GM19238 (cell line): ENCODE data around the gene MPIG6B.

Source experiments
- DNase-seq: peaks from one replicate; pipeline ENCODE4 v3.0.0; 2011; ENCODE audit warnings: low spot score; ENCODE audit not compliant: insufficient read length

The MPIG6B gene

DNA sequence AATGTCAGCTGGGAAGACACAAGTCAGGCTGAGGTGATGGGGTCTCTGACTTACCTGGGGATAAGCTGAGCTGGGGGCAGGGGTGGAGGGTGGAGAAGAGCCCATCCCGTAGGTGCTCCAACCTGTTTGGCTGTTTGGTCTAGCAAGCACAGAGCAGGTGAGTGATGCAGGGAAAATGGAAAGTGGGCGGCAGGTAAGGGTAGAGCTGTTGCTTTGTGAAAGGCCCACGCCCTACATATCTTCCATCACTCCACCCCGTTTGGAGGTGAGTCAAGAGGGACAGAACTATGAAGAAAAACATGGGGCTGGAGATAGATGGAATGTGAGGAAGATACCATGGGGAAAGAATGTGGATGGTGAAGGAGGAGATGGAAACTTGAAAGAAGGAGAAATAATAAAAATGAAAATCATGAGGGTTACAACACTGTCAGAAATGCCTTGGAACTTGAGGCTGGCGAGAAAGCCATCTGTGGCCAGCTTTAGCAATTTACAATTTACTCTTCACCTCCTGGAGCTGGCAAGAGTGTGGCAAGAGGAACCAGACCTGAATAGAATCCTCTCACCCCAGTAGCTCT, 2.9 kb upstream of the MPIG6B start:
- no peak for DNase-seq

DNA sequence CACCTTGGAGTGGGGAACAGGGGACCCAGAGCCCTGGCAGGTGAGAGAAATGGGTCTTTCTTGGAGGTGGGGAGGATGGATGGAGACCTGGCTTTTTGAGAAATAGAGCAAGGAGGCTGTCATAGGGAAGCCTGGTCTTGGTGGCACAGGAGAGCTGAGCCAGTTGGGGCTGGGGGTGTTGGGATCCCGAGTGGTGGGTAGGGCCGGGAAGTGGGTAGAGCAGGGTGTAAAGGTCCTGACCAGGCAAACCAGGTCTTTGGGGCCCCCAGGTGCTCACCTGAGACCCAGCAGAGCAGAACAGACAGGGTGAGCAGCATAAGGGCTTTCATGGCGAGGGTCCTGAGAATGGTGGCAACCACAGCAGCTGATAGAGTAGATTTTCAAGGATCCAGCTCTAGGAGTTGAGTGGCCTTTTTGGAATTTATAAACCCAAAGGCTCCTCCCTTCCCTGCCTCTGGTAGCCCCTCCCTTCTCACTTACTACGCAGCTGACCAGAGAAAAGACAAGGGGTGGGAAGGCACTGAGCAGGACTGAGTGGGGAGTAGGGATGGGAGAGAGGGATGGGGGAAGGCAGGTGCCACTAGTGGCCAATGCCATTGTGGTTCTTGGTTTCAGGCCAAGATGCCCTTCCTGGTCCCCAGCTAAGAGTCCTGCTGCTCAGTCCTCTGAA, 1.7 kb upstream of the MPIG6B start, which contains the start of gene LY6G6C:
LY6G6C (minus strand) TSS at position 396 of the 670 bp plus-strand sequence; CDS start at position 329, 67 bp downstream.
- no peak for DNase-seq

DNA sequence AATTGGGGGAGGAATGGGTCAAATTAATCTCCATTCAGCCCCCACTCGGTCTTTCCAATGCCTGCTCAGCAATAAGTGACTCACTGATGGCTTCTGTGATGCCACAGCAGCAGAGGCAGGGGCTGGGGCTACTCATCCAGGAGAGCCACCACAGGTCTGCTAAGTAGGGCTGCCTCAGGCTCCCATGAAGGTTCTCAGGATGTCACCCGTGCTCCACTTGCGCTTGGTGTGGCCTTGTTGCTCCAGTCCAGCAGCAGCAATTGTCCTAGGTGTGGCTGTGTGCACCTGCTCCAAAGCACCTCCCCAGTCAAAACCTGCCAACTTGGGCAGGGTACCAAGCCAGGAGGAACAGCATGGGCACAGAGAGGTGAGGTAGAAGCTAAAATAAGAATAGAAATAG, 1.0 kb upstream of the MPIG6B start:
- DNase-seq = no peak

DNA sequence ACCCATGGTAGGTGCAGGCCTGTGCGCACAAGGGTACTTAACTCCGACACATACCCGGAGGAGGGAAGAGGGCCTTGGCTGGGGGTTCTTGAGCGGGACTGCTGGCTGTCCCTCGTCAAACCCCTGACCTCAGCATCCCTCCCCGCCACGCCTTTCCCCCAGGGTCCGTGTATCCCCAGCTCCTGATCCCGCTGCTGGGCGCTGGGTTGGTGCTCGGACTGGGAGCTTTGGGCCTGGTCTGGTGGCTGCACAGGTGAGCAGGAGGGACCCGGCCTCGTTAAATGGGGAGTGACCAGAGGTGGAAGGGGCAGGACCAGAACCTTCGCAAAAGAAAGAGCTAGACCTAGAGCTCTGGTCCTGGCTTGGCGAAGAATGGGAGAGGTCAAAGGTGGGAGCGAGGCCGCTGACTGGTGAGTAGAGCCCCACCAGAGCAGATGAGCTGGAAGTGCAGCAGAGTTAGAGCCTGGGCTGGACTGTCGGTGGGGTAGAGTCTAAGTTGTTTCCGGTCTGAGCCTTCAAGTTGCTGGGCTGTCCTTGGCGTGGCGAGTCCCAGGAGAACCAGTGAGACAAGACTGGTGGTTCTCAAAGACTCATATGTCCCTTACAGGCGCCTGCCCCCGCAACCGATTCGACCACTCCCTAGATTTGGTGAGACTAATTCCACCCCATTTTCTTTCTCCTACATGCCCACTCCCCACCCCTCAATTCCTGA, 963 bp downstream of the MPIG6B start:
- DNase-seq = no peak

DNA sequence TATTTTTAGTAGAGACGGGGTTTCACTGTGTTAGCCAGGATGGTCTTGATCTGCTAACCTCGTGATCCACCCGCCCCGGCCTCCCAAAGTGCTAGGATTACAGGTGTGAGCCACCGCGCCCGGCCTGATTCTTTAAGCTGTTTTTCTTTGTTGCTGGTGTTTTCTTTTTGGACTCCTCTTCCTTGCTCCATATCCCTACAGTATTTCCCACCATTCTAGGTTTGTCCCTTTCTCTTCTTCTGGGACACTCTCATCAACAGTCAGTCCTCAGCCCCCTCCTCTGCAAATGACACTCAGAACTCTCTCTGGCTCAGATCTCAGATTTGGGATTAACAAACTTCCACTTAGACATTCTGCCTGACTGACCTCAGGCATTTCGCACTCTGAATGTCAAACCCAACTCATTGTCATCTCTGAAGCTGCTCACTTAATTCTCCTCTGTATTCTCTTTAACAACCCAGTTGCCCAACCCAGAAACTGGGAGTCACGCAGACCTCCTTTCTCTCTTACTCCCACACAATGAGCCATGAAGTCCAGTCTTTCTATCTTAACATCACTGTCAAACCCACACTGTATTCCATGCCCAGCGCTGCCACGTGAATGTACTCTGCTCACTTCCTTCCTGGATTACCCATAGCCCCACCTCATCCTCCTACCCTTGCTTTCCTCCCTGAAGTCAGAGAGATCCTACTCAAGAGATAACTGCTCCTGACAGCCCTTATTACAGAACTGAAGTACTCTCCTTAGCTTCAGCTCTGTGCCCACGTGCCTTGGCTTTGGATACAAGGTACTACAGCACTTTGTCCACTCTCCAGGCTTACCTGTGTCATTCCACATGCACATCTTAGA, 2.6 kb downstream of the MPIG6B start:
- DNase-seq = no peak

DNA sequence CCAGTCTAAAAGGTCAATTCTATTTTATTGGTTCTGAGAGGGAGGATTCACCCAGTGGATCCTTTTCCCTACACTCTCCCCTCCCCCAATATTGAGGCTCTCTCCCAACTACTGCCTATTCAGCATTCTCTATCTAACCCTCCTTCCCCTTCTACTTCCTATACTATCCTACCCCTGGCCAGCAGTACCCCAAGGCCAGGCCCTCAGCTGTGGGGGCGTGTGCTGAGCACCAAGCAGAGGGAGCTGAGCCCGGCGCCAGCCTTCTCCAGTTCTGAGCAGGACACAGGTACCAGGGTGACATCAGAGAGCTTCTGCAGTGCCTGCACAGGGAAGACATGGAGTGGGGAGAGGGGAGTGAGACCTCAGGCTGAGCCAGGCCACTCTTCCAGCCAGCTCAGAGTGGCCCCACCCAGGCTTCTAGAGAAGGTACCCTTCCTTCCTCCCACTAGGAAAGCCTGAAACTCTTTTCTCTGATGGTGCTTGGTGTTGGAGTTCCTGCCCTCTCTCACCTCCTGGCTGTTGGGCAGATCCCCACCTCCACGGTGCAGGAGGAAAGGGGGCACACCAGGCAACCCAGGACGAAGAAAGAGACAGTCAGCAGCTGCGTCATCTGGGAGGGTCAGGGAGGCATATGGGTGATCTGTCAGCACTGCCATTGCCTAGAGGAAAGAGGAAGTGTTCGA, 4.0 kb downstream of the MPIG6B start:
- peak; percentile 81 for DNase-seq

DNA sequence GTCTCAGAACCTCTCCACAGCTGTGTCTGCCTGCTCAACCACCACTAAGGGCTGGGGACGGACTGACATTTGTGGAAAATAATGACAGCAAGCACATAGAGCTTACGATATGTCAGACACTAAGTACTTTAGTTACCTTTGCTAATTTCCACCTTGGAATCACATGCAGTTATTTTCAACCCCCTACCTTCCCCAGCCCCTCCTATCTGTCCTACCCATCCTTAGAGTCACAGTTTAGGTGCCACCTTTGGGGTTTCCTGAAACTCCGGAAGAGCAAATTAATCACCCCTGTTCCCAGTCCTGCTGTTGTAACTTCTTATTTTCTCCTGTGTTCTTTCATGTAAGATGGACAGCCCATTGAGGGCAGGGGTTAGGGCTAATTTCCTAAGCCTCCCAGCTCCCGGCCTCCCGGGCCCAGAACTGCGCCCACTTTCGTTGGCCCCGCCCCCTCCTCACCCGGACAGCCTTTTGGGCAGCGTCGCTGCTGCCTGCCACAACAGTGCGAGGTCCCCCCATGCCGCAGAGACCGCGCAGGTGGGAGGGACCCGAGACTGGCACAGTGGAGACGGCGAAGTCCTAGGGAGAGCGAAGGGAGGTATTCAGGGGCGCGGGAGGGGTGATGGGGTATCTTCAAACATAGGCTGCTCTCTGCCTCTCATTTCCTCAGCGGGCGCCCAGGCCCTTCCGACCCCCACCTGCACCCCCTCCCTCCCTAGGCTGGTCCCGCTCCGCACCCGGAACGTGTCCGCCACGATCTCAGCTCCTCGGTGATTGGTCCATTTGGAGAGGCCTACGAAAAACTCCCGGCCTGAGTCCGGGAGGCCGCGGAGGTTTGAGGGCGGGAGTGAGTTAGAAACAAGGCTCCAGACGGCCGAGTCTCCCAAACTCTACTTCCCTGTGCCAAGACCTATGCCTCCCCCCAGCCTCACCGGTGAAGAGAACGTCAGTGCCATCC, 4.8 kb downstream of the MPIG6B start:
- DNase-seq = no peak

DNA sequence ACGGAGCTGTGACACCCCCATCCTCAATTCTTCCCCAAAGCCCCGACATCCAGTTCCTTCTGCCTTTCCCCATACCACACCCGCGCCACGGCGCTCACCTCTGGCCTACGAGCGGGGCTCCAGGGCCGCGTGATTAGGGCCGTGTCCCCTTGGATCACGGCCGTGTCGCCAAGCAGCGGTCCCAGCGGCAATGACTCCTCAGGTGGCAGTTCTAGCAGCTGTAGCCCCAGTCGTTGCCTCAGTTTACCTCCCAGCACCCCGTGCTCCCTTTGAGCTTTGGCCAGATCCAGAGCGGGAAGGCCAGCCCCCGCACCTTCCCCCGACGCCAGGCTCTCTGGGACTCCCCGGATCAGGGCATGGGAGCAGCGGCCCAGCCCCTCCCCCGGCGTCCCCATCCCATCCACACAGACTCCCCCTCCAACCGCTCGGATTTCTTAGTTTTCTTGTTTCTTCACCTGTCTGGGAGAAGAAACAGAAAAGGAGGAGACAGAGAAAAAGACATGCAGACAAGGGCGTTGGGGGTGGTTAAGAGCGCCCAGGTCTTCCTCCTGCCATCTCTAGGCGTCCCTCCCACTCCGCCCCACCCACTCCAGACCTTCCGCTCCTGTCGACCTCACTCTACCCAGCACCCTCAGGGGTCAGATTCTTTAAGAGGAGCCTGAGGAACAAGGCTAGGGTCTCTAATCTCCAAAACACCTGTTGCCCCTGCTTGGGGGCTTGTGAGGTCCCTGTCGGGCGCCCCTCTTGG, 5.8 kb downstream of the MPIG6B start, which contains the start of gene DDAH2:
DDAH2 (minus strand) TSS at position 533 of the 748 bp plus-strand sequence; CDS start at position 395, 138 bp downstream.
- DNase-seq = no peak

DNA sequence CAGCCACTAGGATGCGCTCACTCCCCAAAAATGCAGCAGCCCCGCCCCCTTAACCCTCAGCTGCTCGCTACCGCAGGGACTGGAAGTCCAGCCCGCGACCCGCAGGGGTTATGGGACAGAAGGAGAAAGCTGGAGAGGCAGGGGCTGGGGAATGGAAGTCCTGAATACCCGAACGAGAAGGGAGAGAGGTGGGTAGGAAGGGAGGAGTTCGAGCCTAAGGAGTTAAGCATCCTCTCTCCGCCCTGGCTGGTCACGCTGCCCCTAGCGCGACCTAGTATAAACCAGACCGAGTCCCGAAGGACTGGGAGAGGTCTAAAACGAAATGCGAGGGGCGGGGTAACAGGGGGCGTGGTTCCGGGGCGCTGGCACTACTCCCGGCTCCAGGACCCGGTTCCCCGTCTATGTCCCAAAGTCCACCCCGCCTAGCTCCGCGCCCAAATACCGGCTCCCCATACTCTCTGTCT, 6.4 kb downstream of the MPIG6B start:
- peak; percentile 60 for DNase-seq

DNA sequence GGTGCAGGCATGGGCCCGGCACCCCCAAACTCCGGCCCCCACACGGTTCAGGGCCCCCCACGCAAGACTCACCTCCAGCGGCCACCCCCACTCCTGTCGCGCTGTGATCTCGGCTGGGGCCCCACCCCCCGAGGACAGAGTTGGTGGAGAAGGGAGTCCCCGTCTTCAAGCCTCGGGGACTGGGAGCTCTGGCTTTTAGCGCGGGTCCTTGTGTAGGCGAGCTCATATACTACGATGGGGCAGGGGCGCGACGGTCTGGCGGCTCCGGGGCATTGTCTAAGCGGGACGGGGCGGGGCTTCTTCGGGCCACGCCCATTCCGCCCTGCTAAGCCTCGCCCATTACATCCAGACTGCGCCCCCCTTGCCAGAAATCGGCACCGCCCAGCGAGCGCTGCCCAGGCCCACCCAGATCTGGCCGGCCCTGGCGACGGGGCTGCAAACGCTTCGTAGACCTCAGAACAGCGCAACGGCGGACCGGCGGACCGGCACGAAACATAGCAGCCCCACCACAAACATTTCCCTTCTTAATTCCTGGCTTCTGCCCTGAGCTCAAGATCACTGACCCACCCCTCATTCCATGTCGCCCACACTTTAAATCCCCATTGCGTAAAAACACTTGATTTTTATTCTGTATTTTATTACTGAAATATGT, 6.9 kb downstream of the MPIG6B start:
- peak; percentile 50 for DNase-seq

DNA sequence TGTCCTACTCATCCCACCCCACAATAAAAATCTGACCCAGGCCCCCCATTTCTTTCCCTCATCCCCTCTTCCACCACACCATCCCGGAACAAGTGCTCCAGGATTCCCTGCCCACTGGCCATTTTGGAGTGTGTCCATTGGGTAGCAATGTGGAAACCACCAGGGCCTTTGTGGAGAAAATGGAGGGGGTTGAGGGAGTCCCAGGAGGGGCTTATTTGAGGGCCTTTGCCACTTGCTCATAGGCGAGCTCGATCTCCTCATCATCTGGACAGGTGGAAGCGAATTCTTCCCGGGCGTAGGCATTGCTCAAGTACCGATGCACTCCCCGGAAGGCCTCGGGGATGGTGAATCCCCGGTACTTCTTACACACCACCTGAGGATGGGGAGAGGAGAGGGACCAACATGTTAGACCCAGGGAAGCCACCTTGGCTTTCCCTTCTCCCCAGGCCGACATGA, 7.5 kb downstream of the MPIG6B start:
- DNase-seq = no peak

DNA sequence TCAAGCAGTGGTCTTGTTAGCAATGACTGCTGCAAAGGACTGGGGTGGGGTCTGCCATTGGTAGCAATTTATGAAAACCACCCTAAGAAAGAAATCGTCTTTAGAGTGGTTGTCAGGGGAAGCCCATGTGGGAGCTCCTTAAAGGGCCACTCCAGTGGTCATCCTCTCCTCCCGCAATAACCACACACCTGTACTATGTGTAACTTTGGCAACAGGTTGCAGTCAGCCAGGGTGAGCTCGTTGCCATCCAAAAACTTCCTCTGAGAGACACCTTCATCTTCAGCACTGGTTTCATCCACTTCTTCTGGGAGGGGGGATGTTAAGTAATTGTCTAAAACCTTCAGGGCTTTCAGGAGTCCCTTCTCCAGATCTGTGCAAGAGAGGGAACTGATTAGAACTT, 8.9 kb downstream of the MPIG6B start:
- DNase-seq = no peak

DNA sequence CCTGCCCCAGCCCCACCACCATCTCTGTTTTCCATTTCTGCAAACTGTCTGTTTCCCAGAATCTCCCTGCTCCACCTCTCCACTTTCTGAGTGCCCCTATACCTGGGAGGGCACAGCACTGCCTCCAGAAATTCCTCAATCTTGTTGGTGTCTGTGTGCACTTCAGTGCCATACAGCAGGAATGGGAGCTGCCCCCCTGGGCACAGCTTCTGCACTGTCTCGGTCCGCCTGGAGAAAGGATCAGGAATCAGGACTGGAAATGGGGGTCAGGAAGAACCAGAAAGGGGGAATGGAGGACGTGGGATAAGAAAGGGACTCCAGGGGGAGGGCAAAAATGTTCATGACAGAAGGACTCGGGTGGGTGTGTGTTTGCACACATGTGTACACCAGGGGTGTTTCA, 10.6 kb downstream of the MPIG6B start:
- no peak for DNase-seq

DNA sequence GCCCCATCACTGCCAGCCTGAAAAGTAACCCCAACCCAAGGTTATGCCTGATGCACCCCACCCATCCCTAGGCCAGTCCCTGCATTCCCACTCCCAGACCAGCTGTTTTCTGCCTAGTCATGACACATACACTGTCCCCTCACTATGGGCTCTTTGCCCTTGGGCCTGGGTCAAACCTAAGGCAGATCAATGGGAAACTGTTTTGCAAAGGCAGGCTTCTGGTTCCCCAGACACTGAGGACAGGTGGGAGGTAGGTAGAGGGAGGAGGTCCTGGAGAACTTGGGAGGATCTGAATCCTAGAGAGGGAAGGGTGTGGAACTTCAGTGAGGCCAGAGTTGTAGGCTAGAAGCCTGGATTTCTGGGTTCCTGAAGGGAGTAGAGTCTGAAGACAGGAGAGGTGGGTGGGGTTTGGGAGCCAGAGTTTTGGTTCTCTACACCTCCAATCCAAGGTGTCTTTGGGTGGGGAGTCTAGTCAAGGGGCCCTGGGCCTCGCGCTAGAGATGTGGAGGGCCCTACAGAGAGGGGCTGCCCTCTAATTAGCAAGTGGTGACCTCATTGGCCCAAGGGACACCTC, 11.2 kb downstream of the MPIG6B start:
- DNase-seq = no peak

DNA sequence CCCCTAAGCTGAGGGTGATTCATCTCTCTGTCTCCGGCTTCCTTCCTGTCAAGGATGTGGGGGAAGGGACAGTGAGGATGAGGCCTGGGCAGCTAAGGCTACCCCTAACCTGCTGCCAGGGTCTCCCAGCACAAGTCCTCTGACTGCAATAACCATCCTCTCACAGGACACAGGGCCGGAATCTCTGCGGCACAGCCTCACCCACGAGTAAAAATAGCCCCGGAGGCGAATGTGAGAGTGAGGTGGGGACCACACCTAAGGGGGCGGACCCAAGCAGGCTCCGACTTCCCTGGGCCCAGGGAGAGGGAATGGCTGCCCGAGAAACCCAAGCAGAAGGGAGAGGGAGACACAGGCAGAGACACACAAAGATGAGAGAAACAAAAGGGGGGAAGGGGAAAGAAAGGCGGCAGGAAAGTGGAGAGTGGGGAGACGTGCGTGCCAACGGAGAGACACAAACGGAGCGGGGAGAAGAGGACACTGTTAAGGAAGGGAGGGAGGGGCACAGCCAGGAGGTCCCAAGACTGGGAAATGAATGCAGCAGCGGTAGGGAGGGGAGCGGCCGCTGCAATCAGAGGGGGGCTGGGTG, 11.7 kb downstream of the MPIG6B start:
- peak; percentile 73 for DNase-seq

DNA sequence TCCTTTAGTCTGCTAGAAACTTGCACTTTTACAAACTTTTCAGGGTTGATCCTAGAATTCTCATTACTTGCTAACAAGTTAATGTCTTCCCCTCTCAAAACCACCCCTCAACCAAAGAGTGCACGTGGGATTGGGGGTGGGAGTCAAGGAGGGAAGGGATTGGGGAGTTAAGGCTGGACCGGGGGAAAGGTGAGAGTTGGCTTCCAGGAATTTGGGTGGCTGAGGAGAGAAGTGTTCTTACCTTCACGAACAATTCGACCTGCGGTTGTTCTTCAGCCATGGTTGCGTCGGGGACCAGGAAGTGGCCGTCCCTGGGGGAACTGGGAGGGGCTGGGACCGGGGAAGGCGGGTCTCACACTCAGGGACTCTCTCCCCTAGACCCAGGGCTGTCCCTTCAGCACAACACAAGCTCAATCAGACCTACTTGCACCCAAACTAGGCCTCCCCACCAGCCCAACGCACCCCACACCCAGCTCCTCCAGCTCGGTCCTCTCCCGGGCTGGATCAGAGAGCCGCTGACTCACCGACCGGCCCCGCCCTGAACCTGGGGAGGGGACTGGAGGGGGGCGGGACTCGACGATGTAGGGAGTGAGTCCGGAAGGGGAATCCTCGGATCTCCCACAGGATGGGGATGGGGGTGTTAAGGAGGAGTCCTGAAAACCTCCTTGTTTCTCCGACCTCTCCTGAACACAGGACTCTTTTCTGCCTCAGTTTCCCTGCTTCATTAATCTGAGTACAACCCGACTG, 13.0 kb downstream of the MPIG6B start, which contains the start of gene CLIC1:
CLIC1 (minus strand) TSS at position 510 of the 747 bp plus-strand sequence; CDS start at position 280, 230 bp downstream.
- DNase-seq = peak; percentile 79
